K562 (cell line): ENCODE measurements around the gene FTO.

Experiments used
- CBX5 ChIP-seq: IDR thresholded peaks from 2 replicates; pipeline ENCODE4 v1.6.1; 2014; ENCODE audit warnings: low read depth, borderline replicate concordance
- CREB1 ChIP-seq, 2 experiments: sonication (generic) in 1 of 2; formaldehyde crosslinking in 1 of 2; IDR thresholded peaks; 2 replicates each; pipeline versions ENCODE4 v1.6.1 to v1.8.0; 2012 to 2022; ENCODE audit warnings: inconsistent platforms in 1 of 2, mild to moderate bottlenecking in 1 of 2, missing genetic modification reagents in 1 of 2, moderate library complexity in 1 of 2
- CTCF ChIP-seq, 3 experiments: IDR thresholded peaks in 2 of 3; conservative IDR thresholded peaks in 1 of 3; 2 replicates each; pipeline ENCODE4 v1.5.1; 2011 to 2012; ENCODE audit warnings: low read length in 3 of 3, mild to moderate bottlenecking in 3 of 3, control low read depth in 2 of 3, improper control_type of control experiment in 1 of 3, inconsistent platforms in 1 of 3, low read depth in 1 of 3, mixed read lengths in 1 of 3, moderate library complexity in 1 of 3; ENCODE audit not compliant: insufficient read depth in 2 of 3
- ESRRA ChIP-seq: fragments of 450-650 bp; IDR thresholded peaks from 2 replicates; pipeline ENCODE4 v1.6.1; 2014; ENCODE audit warnings: low read depth, mild to moderate bottlenecking, moderate library complexity, borderline replicate concordance
- HEY1 ChIP-seq: fragments of 250-450 bp; sonication (Bioruptor Pico); IDR thresholded peaks from 2 replicates; pipeline ENCODE4 v1.5.0; 2020; ENCODE audit warnings: mild to moderate bottlenecking, moderate library complexity, borderline replicate concordance
- NFYB ChIP-seq: IDR thresholded peaks from 2 replicates; pipeline ENCODE4 v1.6.1; 2011; ENCODE audit warnings: mild to moderate bottlenecking, moderate library complexity; ENCODE audit not compliant: insufficient read length; ENCODE audit errors: extremely low read depth
- PML ChIP-seq: IDR thresholded peaks from 2 replicates; pipeline ENCODE4 v1.6.1; 2012; ENCODE audit warnings: low read length, inconsistent platforms
- POLR2A ChIP-seq: fragments of 450-650 bp; conservative IDR thresholded peaks from 2 replicates; pipeline ENCODE4 v1.6.1; 2016
- SIX5 ChIP-seq, 2 experiments: IDR thresholded peaks; 2 replicates each; pipeline ENCODE4 v1.6.1; 2011; ENCODE audit warnings: low read length in 2 of 2, borderline replicate concordance in 1 of 2, low read depth in 1 of 2, mild to moderate bottlenecking in 1 of 2, moderate library complexity in 1 of 2; ENCODE audit not compliant: insufficient read depth in 1 of 2
- TRIM24 ChIP-seq, 2 experiments: fragments of 450-650 bp; IDR thresholded peaks; 2 replicates each; pipeline ENCODE4 v1.6.1; 2016
- ZNF121 ChIP-seq: sonication (generic); formaldehyde crosslinking; conservative IDR thresholded peaks from 2 replicates; pipeline ENCODE4 v1.8.0; 2022; ENCODE audit warnings: missing genetic modification reagents

DNA sequence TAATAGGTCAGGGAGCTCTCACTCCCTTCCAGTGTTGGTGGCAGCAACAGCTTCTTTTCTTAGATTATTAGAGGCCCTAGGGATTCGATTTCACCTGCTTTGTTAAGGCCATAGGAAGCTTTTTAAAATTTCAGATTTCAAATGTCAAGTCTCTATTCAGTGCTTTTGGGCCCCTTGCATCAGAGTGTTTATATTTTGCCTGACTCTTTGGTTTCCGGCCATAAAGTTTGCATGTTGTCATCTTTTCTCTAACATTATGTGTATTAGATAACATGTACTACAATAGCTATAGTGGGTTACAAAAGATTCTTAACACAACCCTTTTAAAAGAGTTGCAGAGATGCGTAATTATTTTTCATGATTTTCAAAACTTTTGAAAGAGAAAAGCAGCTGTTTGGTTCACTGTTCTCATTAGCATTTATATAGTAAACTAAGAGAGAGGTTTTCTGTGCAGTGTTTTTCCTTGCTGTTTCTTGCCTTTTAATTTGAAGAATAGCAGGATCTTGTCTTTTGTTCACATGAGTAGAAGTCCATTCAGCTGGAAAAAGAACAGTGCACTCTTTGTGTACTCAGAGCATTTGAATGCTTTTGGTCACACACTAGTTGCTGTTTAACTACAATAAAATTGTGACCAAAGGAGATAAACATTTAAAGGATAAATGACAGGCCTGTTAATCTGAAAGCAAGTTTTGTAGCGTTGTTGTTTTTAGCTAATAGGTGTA is 52.5 kb downstream of the FTO start:
- no peak for TF ChIP-seq NFYB
- TF ChIP-seq CTCF (IDR thresholded peaks at IDR 0.05 in 2 of 3, conservative IDR thresholded peaks at IDR 0.05 in 1 of 3; ENCODE audit: insufficient read depth in 2 of 3, low read depth in 1 of 3, low read length in 3 of 3) = no peak
- TF ChIP-seq SIX5 (IDR thresholded peaks at IDR 0.05; ENCODE audit: borderline replicate concordance in 1 of 2, insufficient read depth in 1 of 2, low read depth in 1 of 2, low read length in 2 of 2) = no peak
- no peak for TF ChIP-seq POLR2A
- TF ChIP-seq ZNF121 = no peak
- no peak for TF ChIP-seq HEY1 (CRISPR knock-in tag)
- TF ChIP-seq TRIM24 (IDR thresholded peaks at IDR 0.05) = no peak
- TF ChIP-seq PML = no peak
- TF ChIP-seq CBX5 = no peak
- TF ChIP-seq CREB1 (IDR thresholded peaks at IDR 0.05) = no peak
- no peak for TF ChIP-seq CREB1 (CRISPR knock-in tag; IDR thresholded peaks at IDR 0.05)
- no peak for TF ChIP-seq ESRRA
